Prostate gland (tissue), 2 donors: ENCODE results near the gene CDV3.

Source experiments
- POLR2A ChIP-seq: fragments of 450-650 bp; IDR thresholded peaks from one replicate; pipeline ENCODE4 v1.6.1; 2016; ENCODE audit warnings: antibody characterized with exemption, mild to moderate bottlenecking
- POLR2AphosphoS5 ChIP-seq: sonication (generic); formaldehyde crosslinking; IDR thresholded peaks from one replicate; pipeline ENCODE4 v1.6.1; 2017; ENCODE audit warnings: antibody characterized with exemption
- TF ChIP-seq, protein P1 (sequence below), 4 experiments: fragments of 200-600 bp in 2 of 4; fragments of 450-650 bp in 2 of 4; sonication (generic) in 2 of 4; IDR thresholded peaks; 1 replicate in 3 of 4; 2 replicates in 1 of 4; pipeline ENCODE4 v1.5.1; 2016 to 2019; ENCODE audit warnings: antibody characterized with exemption in 4 of 4, mild to moderate bottlenecking in 2 of 4, moderate library complexity in 2 of 4

DNA sequence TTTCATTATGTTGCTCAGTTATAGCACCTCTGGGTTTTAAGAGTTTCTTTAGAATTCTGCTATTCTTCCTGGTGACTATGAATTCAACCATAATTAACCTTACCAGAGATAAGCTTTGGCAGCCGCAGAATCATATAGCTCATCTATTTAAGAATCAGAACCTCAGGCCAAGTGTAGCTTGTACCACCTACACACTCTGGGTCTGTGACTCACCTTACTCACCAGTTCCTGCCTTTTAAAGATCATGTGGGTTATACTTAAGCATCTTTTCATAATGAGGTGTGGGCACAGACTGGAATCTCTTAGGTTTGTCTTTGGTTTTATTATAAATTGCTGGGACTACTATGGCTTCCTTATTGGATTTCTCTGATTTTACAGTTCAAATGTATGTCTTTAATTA, 21.9 kb downstream of the CDV3 start:
- TF ChIP-seq, protein P1, sequence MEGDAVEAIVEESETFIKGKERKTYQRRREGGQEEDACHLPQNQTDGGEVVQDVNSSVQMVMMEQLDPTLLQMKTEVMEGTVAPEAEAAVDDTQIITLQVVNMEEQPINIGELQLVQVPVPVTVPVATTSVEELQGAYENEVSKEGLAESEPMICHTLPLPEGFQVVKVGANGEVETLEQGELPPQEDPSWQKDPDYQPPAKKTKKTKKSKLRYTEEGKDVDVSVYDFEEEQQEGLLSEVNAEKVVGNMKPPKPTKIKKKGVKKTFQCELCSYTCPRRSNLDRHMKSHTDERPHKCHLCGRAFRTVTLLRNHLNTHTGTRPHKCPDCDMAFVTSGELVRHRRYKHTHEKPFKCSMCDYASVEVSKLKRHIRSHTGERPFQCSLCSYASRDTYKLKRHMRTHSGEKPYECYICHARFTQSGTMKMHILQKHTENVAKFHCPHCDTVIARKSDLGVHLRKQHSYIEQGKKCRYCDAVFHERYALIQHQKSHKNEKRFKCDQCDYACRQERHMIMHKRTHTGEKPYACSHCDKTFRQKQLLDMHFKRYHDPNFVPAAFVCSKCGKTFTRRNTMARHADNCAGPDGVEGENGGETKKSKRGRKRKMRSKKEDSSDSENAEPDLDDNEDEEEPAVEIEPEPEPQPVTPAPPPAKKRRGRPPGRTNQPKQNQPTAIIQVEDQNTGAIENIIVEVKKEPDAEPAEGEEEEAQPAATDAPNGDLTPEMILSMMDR (IDR thresholded peaks at IDR 0.05) = no peak
- TF ChIP-seq POLR2A = no peak
- TF ChIP-seq POLR2AphosphoS5 = no peak
